DMS53 (cell line): ENCODE data around the gene CCDC47.
"Not testable (repeated sequence)": the region's sequence is repeated elsewhere in the genome, so short reads cannot be mapped to it uniquely, and the experiment has no call there.

Experiments
- DNase-seq: peaks from one replicate; lab custom pipeline; 2025; lab: John Stamatoyannopoulos, UW

The CCDC47 gene

DNA sequence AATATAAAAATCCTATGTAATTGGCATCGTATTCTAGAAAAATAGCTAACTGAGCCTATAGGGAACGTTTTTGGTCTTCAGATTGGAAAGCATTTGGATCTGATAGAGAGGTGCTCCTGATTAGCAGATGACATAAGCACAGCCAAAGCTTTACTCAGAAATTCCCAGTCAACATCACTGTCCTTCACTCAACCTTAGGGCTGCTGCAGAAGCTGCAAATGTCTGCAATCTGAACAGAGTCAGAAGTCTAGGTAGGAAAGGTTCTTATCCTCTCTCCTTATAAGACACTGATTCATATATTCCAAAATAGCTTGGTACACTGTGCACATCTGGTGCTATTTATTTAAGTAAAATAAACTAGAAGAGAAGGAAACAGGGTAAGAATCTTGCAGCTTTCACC lies 51.0 kb downstream of the CCDC47 start:
- DNase-seq, result no peak

GRCh38 chr17:63720194-63720593 lies 53.2 kb downstream of the CCDC47 start:
- not testable (repeated sequence) for DNase-seq

DNA sequence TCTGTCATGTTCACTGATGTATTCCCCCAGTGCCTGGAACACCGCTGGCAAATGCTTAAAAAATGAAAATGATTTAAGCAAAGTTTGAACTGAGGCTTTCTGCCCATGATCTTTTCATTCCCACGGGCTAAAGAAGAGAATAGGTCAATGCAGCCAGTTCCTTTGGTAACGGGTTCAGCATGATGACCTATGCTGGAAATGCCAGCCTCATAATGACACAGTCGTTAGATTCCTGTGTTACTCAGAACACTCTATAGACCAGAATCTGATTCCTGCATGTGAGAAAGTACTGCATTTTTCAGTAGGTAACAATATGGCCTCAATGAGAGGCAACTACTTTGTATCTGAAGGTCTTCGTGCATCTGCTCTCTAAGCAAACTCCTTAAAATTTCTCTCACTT lies 54.4 kb downstream of the CCDC47 start:
- no peak for DNase-seq

- no peak for DNase-seq
Observed at GRCh38 chr17:63716426-63716825, 57.0 kb downstream of the CCDC47 start.

- no peak for DNase-seq
Observed at GRCh38 chr17:63714550-63715277, 58.7 kb downstream of the CCDC47 start.

GRCh38 chr17:63709110-63709509 lies 64.3 kb downstream of the CCDC47 start:
- no peak for DNase-seq

DNA sequence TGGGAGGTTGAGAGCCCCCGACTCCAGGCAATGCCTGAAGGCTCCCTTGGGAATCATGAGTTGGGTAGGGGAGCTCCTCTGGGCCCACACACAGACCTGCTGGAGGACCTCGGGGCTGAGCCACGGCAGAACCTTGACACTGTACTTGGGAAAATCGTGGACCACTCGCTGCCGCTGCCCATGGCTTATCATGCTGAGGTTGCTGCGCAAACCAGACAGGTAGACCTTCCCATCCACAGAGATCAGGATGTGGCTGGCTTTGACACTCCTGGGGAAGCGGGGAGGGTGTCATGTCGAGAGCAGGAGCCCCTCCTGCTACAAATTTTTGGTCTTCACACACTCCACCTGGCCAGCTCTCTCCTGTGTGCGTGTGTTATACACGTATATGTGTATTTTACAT lies 66.2 kb downstream of the CCDC47 start:
- no peak for DNase-seq

DNA sequence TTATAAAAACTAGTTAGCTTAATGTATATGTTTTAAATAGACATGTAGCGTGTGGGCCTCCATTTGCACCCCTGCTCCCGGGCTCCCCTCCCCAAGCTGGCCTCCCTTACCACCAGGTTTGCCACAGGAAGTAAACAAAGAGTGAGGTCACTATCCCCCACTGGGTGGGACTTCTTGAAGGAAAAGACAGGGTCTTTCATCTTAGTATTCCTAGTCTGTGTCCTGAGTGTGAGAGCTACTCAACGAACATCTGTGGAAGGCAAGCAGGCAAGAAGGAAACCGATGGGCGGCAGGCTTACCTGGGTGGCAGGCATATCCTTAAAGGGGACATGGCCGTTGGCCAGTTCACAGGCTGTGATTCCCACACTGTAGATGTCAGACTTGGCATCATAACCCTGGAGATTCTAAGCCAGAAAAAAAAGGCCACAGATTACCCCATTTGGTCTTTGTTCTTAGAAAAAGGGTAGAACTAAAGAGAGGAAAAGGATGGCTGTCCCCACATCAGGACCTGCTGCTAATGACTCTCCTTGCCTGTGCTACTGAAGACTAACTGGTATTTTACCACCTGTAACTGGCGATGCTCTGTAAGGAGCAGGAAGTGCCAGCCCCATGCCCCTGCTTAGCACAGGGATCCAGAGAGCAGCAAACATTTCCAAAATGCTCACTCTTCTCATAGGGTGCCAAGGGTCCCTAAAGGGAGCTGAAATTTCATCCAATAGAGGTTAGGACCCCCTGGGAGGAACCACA lies 66.9 kb downstream of the CCDC47 start:
- DNase-seq, result no peak

GRCh38 chr17:63705657-63706056 lies 67.7 kb downstream of the CCDC47 start:
- no peak for DNase-seq

GRCh38 chr17:63704836-63705235 lies 68.6 kb downstream of the CCDC47 start:
- no peak for DNase-seq

- no peak for DNase-seq
Observed at GRCh38 chr17:63704259-63704576, 69.2 kb downstream of the CCDC47 start.

- DNase-seq, result no peak
Observed at GRCh38 chr17:63703556-63704258, 69.7 kb downstream of the CCDC47 start.

- no peak for DNase-seq
Observed at GRCh38 chr17:63703029-63703428, 70.4 kb downstream of the CCDC47 start.

GRCh38 chr17:63702721-63703015 lies 70.7 kb downstream of the CCDC47 start:
- DNase-seq, result no peak

DNA sequence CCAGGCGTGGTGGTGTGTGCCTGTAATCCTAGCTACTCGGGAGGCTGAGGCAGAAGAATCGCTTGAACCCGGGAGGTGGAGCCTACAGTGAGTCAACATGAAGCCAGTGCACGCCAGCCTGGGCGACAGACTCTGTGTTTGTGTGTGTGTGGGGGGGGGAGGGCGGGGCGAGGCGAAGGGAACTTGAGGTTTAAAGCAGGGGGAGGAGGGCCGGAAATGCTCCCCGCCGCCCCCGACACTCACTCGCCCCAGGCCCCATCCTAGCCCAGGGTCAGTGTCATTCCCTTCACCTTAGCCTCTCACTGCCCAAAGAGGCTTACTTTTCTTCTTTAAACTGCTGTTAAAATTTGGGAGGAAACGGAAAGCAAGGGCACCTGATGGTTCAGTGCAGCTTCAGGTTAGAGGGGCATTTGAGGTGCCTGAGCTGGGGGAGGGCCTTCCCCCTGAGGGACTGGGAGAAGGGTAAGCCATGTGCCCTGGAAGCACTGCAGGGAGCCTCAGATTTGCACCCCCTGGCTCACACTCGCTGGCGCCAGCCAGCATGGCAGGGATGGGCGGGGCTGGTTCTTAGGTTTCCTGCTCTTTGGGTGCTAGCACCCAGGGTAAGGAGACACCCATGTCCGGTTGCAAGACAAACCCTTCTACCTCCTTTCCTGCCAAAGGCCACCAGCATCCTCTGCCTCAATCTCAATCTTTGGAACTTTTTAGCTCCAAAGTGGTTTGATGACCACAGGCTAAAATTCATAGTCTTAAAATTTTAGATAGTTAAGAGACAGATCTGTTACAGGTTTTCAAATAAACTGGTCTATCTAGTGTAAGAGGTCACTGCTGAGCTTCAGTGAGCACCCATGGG lies 71.3 kb downstream of the CCDC47 start:
- DNase-seq, result no peak

DNA sequence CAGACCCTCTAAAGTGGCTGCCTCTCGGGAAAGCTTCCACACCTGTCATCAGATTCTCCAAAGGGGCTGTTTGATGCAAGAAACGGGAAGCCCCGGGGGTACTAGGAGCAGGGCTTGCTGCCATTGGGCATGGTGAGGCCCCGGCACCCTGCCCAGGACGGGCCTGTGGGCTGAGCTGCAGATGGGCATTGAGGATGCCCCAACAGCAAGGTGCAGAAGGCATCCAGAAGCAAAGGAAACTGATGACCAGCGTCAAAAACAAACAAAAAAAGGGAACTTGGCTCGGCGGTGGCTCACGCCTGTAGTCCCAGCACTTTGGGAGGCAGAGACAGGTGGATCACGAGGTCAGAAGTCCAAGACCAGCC lies 72.0 kb downstream of the CCDC47 start:
- DNase-seq, result no peak

DNA sequence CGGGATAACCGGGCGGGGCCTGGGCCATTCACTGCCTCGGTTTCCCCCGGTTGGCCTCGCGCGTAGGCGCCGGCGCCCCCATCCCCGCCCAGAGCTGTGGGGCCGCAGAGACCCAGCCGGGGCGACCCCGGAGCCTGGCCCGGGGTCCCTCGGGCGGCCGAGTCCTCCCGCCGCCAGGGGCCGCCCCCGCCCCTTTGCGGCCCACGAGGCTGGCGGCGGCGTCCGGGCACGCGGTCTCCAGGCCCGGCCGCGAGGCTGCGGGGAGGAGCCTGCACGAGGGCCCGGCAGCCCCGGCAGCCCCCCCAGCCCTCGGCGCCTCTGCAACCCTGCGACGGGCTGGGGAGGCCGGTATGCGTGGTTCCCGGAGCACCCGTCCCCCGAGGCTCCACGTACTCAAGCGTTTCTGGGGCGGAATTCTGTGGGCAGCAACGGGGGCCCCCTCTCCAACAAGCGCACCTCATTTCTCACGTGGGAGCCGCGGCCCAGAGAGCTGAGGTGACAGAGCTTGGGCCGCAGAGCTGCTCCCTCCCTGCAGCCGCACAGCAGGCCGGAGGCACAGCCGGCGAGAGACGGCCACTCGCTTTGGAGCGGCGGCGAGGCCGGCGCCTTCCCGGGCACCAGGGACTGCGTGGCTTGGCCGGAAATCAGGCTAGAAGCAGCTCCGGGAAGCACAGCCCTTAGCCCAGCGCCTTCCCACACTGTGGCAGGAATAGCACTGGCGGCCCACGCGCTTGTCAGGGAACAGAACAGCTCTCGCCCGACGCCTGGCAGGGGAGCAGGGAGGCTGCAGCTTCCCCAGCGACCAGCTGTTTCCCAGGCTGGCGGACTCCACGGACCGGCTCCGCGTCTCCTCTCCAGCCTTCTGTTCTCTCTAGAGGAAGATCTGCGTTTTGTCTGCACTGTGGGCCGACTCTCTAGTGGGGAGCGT lies 72.6 kb downstream of the CCDC47 start:
- peak; percentile 80 for DNase-seq

GRCh38 chr17:63699638-63700527 lies 73.5 kb downstream of the CCDC47 start, which contains the start of gene LIMD2:
LIMD2 (minus strand) TSS chr17:63700125; CDS start chr17:63699298, 827 bp downstream.
- peak; percentile 81 for DNase-seq

GRCh38 chr17:63698886-63699637 lies 74.3 kb downstream of the CCDC47 start:
- DNase-seq, result peak; percentile 51
